HG03469 (cell line): ENCODE results near the gene PRKCE.

ENCODE experiments used
- ATAC-seq: cut with Tn5 transposase; IDR thresholded peaks from one replicate; pipeline ENCODE4 v1.9.1; 2021; ENCODE audit warnings: mild to moderate bottlenecking, moderate library complexity, moderate number of reproducible peaks; ENCODE audit not compliant: unreplicated experiment

Gene PRKCE

GRCh38 chr2:45774688-45775244 lies 123.3 kb downstream of the PRKCE start:
- ATAC-seq: no peak

- ATAC-seq: no peak
These were observed 124.9 kb downstream of the PRKCE start for GRCh38 chr2:45776160-45776955.

GRCh38 chr2:45777996-45778719 lies 126.7 kb downstream of the PRKCE start:
- no peak for ATAC-seq

GRCh38 chr2:45778720-45779171 lies 127.3 kb downstream of the PRKCE start:
- no peak for ATAC-seq

GRCh38 chr2:45780541-45781463 lies 129.3 kb downstream of the PRKCE start:
- ATAC-seq: no peak

GRCh38 chr2:45781464-45781811 lies 130.0 kb downstream of the PRKCE start:
- no peak for ATAC-seq

- no peak for ATAC-seq
These were observed 131.0 kb downstream of the PRKCE start for GRCh38 chr2:45782436-45782835.

GRCh38 chr2:45782986-45783385 lies 131.5 kb downstream of the PRKCE start:
- ATAC-seq: no peak

GRCh38 chr2:45786030-45786835 lies 134.8 kb downstream of the PRKCE start:
- no peak for ATAC-seq

- no peak for ATAC-seq
These were observed 135.4 kb downstream of the PRKCE start for GRCh38 chr2:45786836-45787357.

- ATAC-seq: no peak
These were observed 136.9 kb downstream of the PRKCE start for GRCh38 chr2:45788401-45788800.

- ATAC-seq: no peak
These were observed 137.8 kb downstream of the PRKCE start for GRCh38 chr2:45789317-45789716.

GRCh38 chr2:45789961-45790723 lies 138.7 kb downstream of the PRKCE start:
- ATAC-seq: no peak

GRCh38 chr2:45793305-45793962 lies 142.0 kb downstream of the PRKCE start:
- no peak for ATAC-seq

GRCh38 chr2:45794134-45794617 lies 142.7 kb downstream of the PRKCE start:
- ATAC-seq: no peak

- no peak for ATAC-seq
These were observed 145.0 kb downstream of the PRKCE start for GRCh38 chr2:45796500-45796899.

- ATAC-seq: no peak
These were observed 146.2 kb downstream of the PRKCE start for GRCh38 chr2:45797451-45798230.
